H9 (cell line): ENCODE results near the gene KSR1. TPM values are rescaled to one million over a fixed set of nuclear protein-coding genes. Genes with fewer than 3 reads are reported as not detected.
A peak's percentile ranks its signal among the peaks of the same experiment; 100 is the strongest.

Experiments used
- DNase-seq: peaks from one replicate; pipeline ENCODE4 v3.0.0-alpha.2; 2017
- H2AFZ ChIP-seq: one replicate; pipeline ENCODE4 v1.6.1; 2013; ENCODE audit warnings: mild to moderate bottlenecking, low read length, control low read depth, moderate library complexity
- H2AK5ac ChIP-seq: 2 replicates; pipeline ENCODE4 v1.6.1; 2013; ENCODE audit warnings: low read length, control low read depth, mixed read lengths; ENCODE audit not compliant: insufficient read length
- H2BK120ac ChIP-seq: one replicate; pipeline ENCODE4 v1.6.1; 2013; ENCODE audit warnings: low read depth, mild to moderate bottlenecking, low read length, control low read depth, inconsistent platforms; ENCODE audit not compliant: poor library complexity, severe bottlenecking
- H2BK12ac ChIP-seq: 2 replicates; pipeline ENCODE4 v1.6.1; 2013; ENCODE audit warnings: low read length, control low read depth, mixed read lengths, low read depth; ENCODE audit not compliant: insufficient read length
- H2BK15ac ChIP-seq: 2 replicates; pipeline ENCODE4 v1.6.1; 2013; ENCODE audit warnings: low read depth, low read length, control low read depth
- H2BK20ac ChIP-seq: one replicate; pipeline ENCODE4 v1.6.1; 2013; ENCODE audit warnings: low read depth, mild to moderate bottlenecking, low read length, control low read depth, inconsistent platforms; ENCODE audit not compliant: poor library complexity, severe bottlenecking
- H2BK5ac ChIP-seq: 2 replicates; pipeline ENCODE4 v1.6.1; 2013; ENCODE audit warnings: low read length, control low read depth, mixed read lengths; ENCODE audit not compliant: insufficient read length
- H3K14ac ChIP-seq: 2 replicates; pipeline ENCODE4 v1.6.1; 2013; ENCODE audit warnings: low read length, control low read depth; ENCODE audit not compliant: insufficient read depth
- H3K18ac ChIP-seq: 2 replicates; pipeline ENCODE4 v1.6.1; 2013; ENCODE audit warnings: low read depth, mild to moderate bottlenecking, mixed read lengths, low read length, control low read depth; ENCODE audit not compliant: insufficient read length
- H3K23ac ChIP-seq: 2 replicates; pipeline ENCODE4 v1.6.1; 2013; ENCODE audit warnings: low read length, control low read depth, mixed read lengths, low read depth; ENCODE audit not compliant: insufficient read length
- H3K23me2 ChIP-seq: 2 replicates; pipeline ENCODE4 v1.6.1; 2013; ENCODE audit warnings: low read depth, mild to moderate bottlenecking, mixed read lengths, low read length, control low read depth; ENCODE audit not compliant: insufficient read length, poor library complexity, severe bottlenecking
- H3K27ac ChIP-seq: 2 replicates; pipeline ENCODE4 v1.5.1; 2013; ENCODE audit warnings: low read length, control low read depth, mixed read lengths, low read depth; ENCODE audit not compliant: insufficient read length
- H3K27me3 ChIP-seq: 2 replicates; pipeline ENCODE4 v1.6.1; 2013; ENCODE audit warnings: low read length, control low read depth, inconsistent platforms; ENCODE audit not compliant: insufficient read depth
- H3K4ac ChIP-seq: 2 replicates; pipeline ENCODE4 v1.6.1; 2013; ENCODE audit warnings: low read depth, mild to moderate bottlenecking, control low read depth, inconsistent platforms, low read length, moderate library complexity
- H3K4me1 ChIP-seq: 2 replicates; pipeline ENCODE4 v1.6.1; 2013; ENCODE audit warnings: low read length, control low read depth, inconsistent platforms; ENCODE audit not compliant: insufficient read depth
- H3K4me2 ChIP-seq: 2 replicates; pipeline ENCODE4 v1.6.1; 2013; ENCODE audit warnings: low read length, control low read depth, mixed read lengths; ENCODE audit not compliant: insufficient read length, insufficient read depth
- H3K56ac ChIP-seq: 2 replicates; pipeline ENCODE4 v1.6.1; 2013; ENCODE audit warnings: low read depth, mild to moderate bottlenecking, mixed read lengths, low read length, control low read depth; ENCODE audit not compliant: insufficient read length
- H3K79me1 ChIP-seq: 2 replicates; pipeline ENCODE4 v1.6.1; 2013; ENCODE audit warnings: low read depth, mild to moderate bottlenecking, moderate library complexity, low read length, control low read depth, inconsistent platforms; ENCODE audit not compliant: insufficient read depth, poor library complexity, severe bottlenecking
- H3K79me2 ChIP-seq: 2 replicates; pipeline ENCODE4 v1.6.1; 2013; ENCODE audit warnings: low read length, control low read depth, inconsistent platforms; ENCODE audit not compliant: insufficient read depth
- H3K9ac ChIP-seq: 2 replicates; pipeline ENCODE4 v1.6.1; 2013; ENCODE audit warnings: low read length, control low read depth, mixed read lengths; ENCODE audit not compliant: insufficient read length; ENCODE audit errors: extremely low read depth
- H3K9me3 ChIP-seq: one replicate; pipeline ENCODE4 v1.6.1; 2013; ENCODE audit warnings: low read depth, low read length, inconsistent platforms; ENCODE audit not compliant: control insufficient read depth
- H3T11ph ChIP-seq: one replicate; pipeline ENCODE4 v1.6.1; 2013; ENCODE audit warnings: mild to moderate bottlenecking, low read length, control low read depth, inconsistent platforms
- H4K20me1 ChIP-seq: one replicate; pipeline ENCODE4 v1.6.1; 2013; ENCODE audit not compliant: control insufficient read depth, insufficient read length, insufficient read depth
- H4K5ac ChIP-seq: 2 replicates; pipeline ENCODE4 v1.6.1; 2013; ENCODE audit warnings: low read depth, mild to moderate bottlenecking, mixed read lengths, low read length, control low read depth; ENCODE audit not compliant: insufficient read length
- H4K8ac ChIP-seq: replicated peaks from 2 replicates; pipeline ENCODE4 v1.6.1; 2013; ENCODE audit warnings: low read length, control low read depth, mixed read lengths, low read depth; ENCODE audit not compliant: insufficient read length
- H4K91ac ChIP-seq: 2 replicates; pipeline ENCODE4 v1.6.1; 2013; ENCODE audit warnings: low read depth, mild to moderate bottlenecking, moderate library complexity, mixed read lengths, low read length, control low read depth; ENCODE audit not compliant: insufficient read length
- H3K27ac Mint-ChIP-seq, 3 experiments: 2 replicates in 2 of 3; 3 replicates in 1 of 3; pipeline ENCODE4 v1.8.0; 2020 to 2021; ENCODE audit warnings: mixed read lengths in 3 of 3, mild to moderate bottlenecking in 1 of 3, moderate library complexity in 1 of 3
- H3K27me3 Mint-ChIP-seq: 2 replicates; pipeline ENCODE4 v1.8.0; 2021; ENCODE audit warnings: low read depth, mild to moderate bottlenecking, moderate library complexity, mixed read lengths
- H3K36me3 Mint-ChIP-seq, 3 experiments: 2 replicates in 2 of 3; 3 replicates in 1 of 3; pipeline ENCODE4 v1.8.0; 2020 to 2021; ENCODE audit warnings: low read depth in 3 of 3, mixed read lengths in 3 of 3; ENCODE audit not compliant: insufficient read depth in 1 of 3
- H3K4me1 Mint-ChIP-seq, 2 experiments: 2 replicates each; pipeline ENCODE4 v1.8.0; 2020; ENCODE audit warnings: mixed read lengths in 2 of 2
- H3K4me3 Mint-ChIP-seq, 2 experiments: 2 replicates in 1 of 2; 3 replicates in 1 of 2; pipeline ENCODE4 v1.8.0; 2020 to 2021; ENCODE audit warnings: mild to moderate bottlenecking in 2 of 2, mixed read lengths in 2 of 2, moderate library complexity in 1 of 2
- H3K9me3 Mint-ChIP-seq, 2 experiments: 2 replicates in 1 of 2; 3 replicates in 1 of 2; pipeline ENCODE4 v1.8.0; 2020; ENCODE audit warnings: mild to moderate bottlenecking in 2 of 2, mixed read lengths in 2 of 2, moderate library complexity in 1 of 2
- WGBS: extraction: QIAGEN DNeasy Blood & Tissue Kit; methylation state at CpG from one replicate; pipeline ENCODE4 v1.1.7; 2013; ENCODE audit warnings: missing lambda C conversion rate, low lambda C conversion rate, mixed read lengths; ENCODE audit not compliant: insufficient read length; ENCODE audit errors: extremely low coverage; 5-methylcytosine and 5-hydroxymethylcytosine counted together
- total RNA-seq: library from RNA; stranded (reverse); gene quantifications from 2 replicates; pipeline ENCODE4 v1.2.1, GENCODE V29; 2021
- TF ChIP-seq, protein P1 (sequence below): fragments of 200-600 bp; sonication (generic); conservative IDR thresholded peaks from 3 replicates; pipeline ENCODE4 v1.8.0; 2021; ENCODE audit warnings: antibody characterized with exemption, mild to moderate bottlenecking

The KSR1 gene
- total RNA-seq, 1 experiment from 2014 or later: 44.9 TPM

DNA sequence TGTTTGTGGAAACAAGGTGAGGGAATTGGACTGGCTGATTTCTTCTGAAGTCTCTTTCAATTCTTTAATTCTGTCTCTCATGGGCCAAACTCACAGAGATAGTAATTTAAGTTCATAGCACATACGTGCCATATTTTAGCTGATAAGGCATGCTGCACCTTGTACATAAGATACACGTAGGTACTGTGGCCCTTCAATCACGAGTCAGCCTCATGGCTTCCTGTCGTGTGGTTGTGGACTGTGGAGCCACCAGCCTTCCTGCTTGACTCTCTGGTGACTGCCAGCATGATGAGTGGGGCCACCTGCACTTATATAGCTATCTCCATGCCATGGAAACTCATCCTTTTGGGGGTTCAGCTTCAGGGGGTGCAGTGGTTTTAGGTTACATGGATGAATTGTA is 25.1 kb downstream of the KSR1 start:
- no peaks in the 10 kb centered on the region for H3K23me2 ChIP-seq
- H3K9me3 ChIP-seq: no peaks in the 10 kb centered on the region
- no peak overlapping the region for H4K91ac ChIP-seq
- no peak overlapping the region for H2BK15ac ChIP-seq
- no peak overlapping the region for H2BK120ac ChIP-seq
- H4K5ac ChIP-seq: no peak overlapping the region
- H3K18ac ChIP-seq: no peak overlapping the region
- Mint-ChIP-seq H3K4me3 (no peak overlapping the region), H3K27ac (peak overlapping the region in 2 of 3 experiments; percentile 45 to 89; a peak in 2 of 7 replicates), H3K27me3 (no peaks in the 10 kb centered on the region), H3K4me1 (peaks cover 61 to 66% of the 10 kb centered on the region in 2 experiments), H3K36me3 (peaks cover 0 to 5% (median 0%) of the 10 kb centered on the region in 3 experiments; a peak in 2 of 7 replicates), H3K9me3 (no peaks in the 10 kb centered on the region; a peak in 1 of 5 replicates)
- H3K14ac ChIP-seq: no peak overlapping the region
- peaks cover 3% of the 10 kb centered on the region for H3K79me1 ChIP-seq
- no peak overlapping the region for H2AK5ac ChIP-seq
- TF ChIP-seq, protein P1, sequence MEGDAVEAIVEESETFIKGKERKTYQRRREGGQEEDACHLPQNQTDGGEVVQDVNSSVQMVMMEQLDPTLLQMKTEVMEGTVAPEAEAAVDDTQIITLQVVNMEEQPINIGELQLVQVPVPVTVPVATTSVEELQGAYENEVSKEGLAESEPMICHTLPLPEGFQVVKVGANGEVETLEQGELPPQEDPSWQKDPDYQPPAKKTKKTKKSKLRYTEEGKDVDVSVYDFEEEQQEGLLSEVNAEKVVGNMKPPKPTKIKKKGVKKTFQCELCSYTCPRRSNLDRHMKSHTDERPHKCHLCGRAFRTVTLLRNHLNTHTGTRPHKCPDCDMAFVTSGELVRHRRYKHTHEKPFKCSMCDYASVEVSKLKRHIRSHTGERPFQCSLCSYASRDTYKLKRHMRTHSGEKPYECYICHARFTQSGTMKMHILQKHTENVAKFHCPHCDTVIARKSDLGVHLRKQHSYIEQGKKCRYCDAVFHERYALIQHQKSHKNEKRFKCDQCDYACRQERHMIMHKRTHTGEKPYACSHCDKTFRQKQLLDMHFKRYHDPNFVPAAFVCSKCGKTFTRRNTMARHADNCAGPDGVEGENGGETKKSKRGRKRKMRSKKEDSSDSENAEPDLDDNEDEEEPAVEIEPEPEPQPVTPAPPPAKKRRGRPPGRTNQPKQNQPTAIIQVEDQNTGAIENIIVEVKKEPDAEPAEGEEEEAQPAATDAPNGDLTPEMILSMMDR: no peak
- DNase-seq: no peak
- no peak overlapping the region for H3T11ph ChIP-seq
- H2BK20ac ChIP-seq: no peak overlapping the region
- peaks cover 4% of the 10 kb centered on the region for H4K20me1 ChIP-seq
- WGBS: no CpG with 5 or more reads among the region's 4 CpGs
- no peak overlapping the region for H3K23ac ChIP-seq
- H2BK5ac ChIP-seq: no peak overlapping the region
- no peak overlapping the region for H3K9ac ChIP-seq
- H4K8ac ChIP-seq: no peak overlapping the region
- H3K27me3 ChIP-seq: no peaks in the 10 kb centered on the region
- H3K27ac ChIP-seq: no peak overlapping the region
- peaks cover 16% of the 10 kb centered on the region; the same call in 1 of the 2 replicates for H3K4me1 ChIP-seq
- no peak overlapping the region for H3K4ac ChIP-seq
- H3K56ac ChIP-seq: no peak overlapping the region
- no peak overlapping the region for H3K4me2 ChIP-seq
- peaks cover 10% of the 10 kb centered on the region; the same call in 1 of the 2 replicates for H3K79me2 ChIP-seq
- H2AFZ ChIP-seq: no peak overlapping the region
- H2BK12ac ChIP-seq: no peak overlapping the region
